IMR-90 (cell line): ENCODE results near the gene TBC1D16.

Experiments used
- BHLHE40 ChIP-seq: fragments of 150-350 bp; IDR thresholded peaks from 2 replicates; pipeline ENCODE4 v1.6.1; 2016; ENCODE audit warnings: mild to moderate bottlenecking, low read depth, low read length
- CEBPB ChIP-seq: IDR thresholded peaks from 2 replicates; pipeline ENCODE4 v1.6.1; 2012; ENCODE audit warnings: low read depth, low read length, improper control_type of control experiment
- CHD1 ChIP-seq: IDR thresholded peaks from 2 replicates; pipeline ENCODE4 v1.6.1; 2012; ENCODE audit warnings: low read depth, low read length, improper control_type of control experiment
- CTCF ChIP-seq: conservative IDR thresholded peaks from 2 replicates; pipeline ENCODE4 v1.5.1; 2012; ENCODE audit warnings: mild to moderate bottlenecking, low read depth, low read length, improper control_type of control experiment
- FOS ChIP-seq: fragments of 150-350 bp; IDR thresholded peaks from 2 replicates; pipeline ENCODE4 v1.6.1; 2016; ENCODE audit warnings: low read depth, low read length
- MAFK ChIP-seq: IDR thresholded peaks from 2 replicates; pipeline ENCODE4 v1.6.1; 2012; ENCODE audit warnings: low read depth, low read length, improper control_type of control experiment
- MAZ ChIP-seq: IDR thresholded peaks from 2 replicates; pipeline ENCODE4 v1.6.1; 2012; ENCODE audit warnings: low read depth, mild to moderate bottlenecking, low read length, improper control_type of control experiment, moderate library complexity, borderline replicate concordance
- MXI1 ChIP-seq: IDR thresholded peaks from 2 replicates; pipeline ENCODE4 v1.6.1; 2012; ENCODE audit warnings: low read depth, mild to moderate bottlenecking, low read length, moderate library complexity, borderline replicate concordance
- POLR2A ChIP-seq: IDR thresholded peaks from 2 replicates; pipeline ENCODE4 v1.6.1; 2012; ENCODE audit warnings: mild to moderate bottlenecking, low read depth, low read length
- RAD21 ChIP-seq: IDR thresholded peaks from 2 replicates; pipeline ENCODE4 v1.6.1; 2012; ENCODE audit warnings: low read length, improper control_type of control experiment
- RCOR1 ChIP-seq: IDR thresholded peaks from 2 replicates; pipeline ENCODE4 v1.6.1; 2012; ENCODE audit warnings: mild to moderate bottlenecking, low read length, improper control_type of control experiment; ENCODE audit not compliant: insufficient replicate concordance
- RFX5 ChIP-seq: IDR thresholded peaks from 2 replicates; pipeline ENCODE4 v1.8.0; 2012; ENCODE audit warnings: low read depth, mild to moderate bottlenecking, low read length, moderate library complexity
- SMC3 ChIP-seq: fragments of 150-350 bp; IDR thresholded peaks from 2 replicates; pipeline ENCODE4 v1.6.1; 2016; ENCODE audit warnings: low read depth, mild to moderate bottlenecking, antibody characterized with exemption, low read length, moderate library complexity
- USF2 ChIP-seq: fragments of 150-350 bp; IDR thresholded peaks from 2 replicates; pipeline ENCODE4 v1.6.1; 2017; ENCODE audit warnings: mild to moderate bottlenecking, antibody characterized with exemption, low read length, low read depth

GRCh38 chr17:80034791-80035686, 633 bp downstream of the TBC1D16 start:
- TF ChIP-seq CTCF (no peak), RCOR1 (no peak), MXI1 (no peak), USF2 (peak; percentile 63), MAFK (no peak), RAD21 (no peak), CHD1 (no peak), POLR2A (no peak), MAZ (no peak), FOS (no peak), SMC3 (no peak), CEBPB (no peak), RFX5 (no peak), BHLHE40 (peak; percentile 85)
